Thyroid gland (tissue), 4 donors: ENCODE measurements around the gene FOXM1. TPM values are rescaled to one million over a fixed set of nuclear protein-coding genes. Genes with fewer than 3 reads are reported as not detected.
"Not testable (repeated sequence)": the region's sequence is repeated elsewhere in the genome, so short reads cannot be mapped to it uniquely, and the experiment has no call there.

ENCODE experiments used
- DNase-seq, 2 donors: peaks; one replicate each; pipeline ENCODE4 v3.0.0-alpha.2; 2019
- H3K27ac ChIP-seq, 3 donors: fragments of 200-600 bp; sonication (generic); 1 replicate in 2 of 3; 2 replicates in 1 of 3; pipeline ENCODE4 v1.5.1; 2016 to 2019; ENCODE audit warnings: mild to moderate bottlenecking in 1 of 3, moderate library complexity in 1 of 3
- H3K27me3 ChIP-seq: fragments of 200-600 bp; sonication (generic); one replicate; pipeline ENCODE4 v1.5.1; 2019
- H3K36me3 ChIP-seq, 2 donors: fragments of 200-600 bp; sonication (generic); one replicate each; pipeline ENCODE4 v1.5.1; 2016 to 2019
- H3K4me1 ChIP-seq, 2 donors: fragments of 200-600 bp; sonication (generic); one replicate each; pipeline ENCODE4 v1.5.1; 2017 to 2019
- H3K4me3 ChIP-seq, 3 donors: fragments of 200-600 bp; sonication (generic); replicated peaks in 1 of 3; 1 replicate in 2 of 3; 2 replicates in 1 of 3; pipeline ENCODE4 v1.5.1; 2016; ENCODE audit warnings: mild to moderate bottlenecking in 1 of 3
- H3K9me3 ChIP-seq: fragments of 200-600 bp; sonication (generic); one replicate; pipeline ENCODE4 v1.5.1; 2017
- CTCF ChIP-seq, 6 experiments: fragments of 200-600 bp in 3 of 6; fragments of 450-650 bp in 3 of 6; sonication (generic) in 3 of 6; IDR thresholded peaks; one replicate each; pipeline ENCODE4 v1.5.1; 2016 to 2019; ENCODE audit warnings: antibody characterized with exemption in 6 of 6, mild to moderate bottlenecking in 2 of 6, inconsistent platforms in 1 of 6, moderate library complexity in 1 of 6
- POLR2A ChIP-seq, 2 donors: fragments of 450-650 bp; IDR thresholded peaks; one replicate each; pipeline ENCODE4 v1.6.1; 2017; ENCODE audit warnings: antibody characterized with exemption in 2 of 2, mild to moderate bottlenecking in 2 of 2, moderate library complexity in 1 of 2
- WGBS, 2 donors: methylation state at CpG; one replicate each; pipeline ENCODE4 v1.1.5; 2017; 5-methylcytosine and 5-hydroxymethylcytosine counted together
- intact Hi-C: fragments of 100-400 bp; cut with DNase I; formaldehyde crosslinking; loops from one replicate; pipeline ENCODE4 v1.15.1; 2023
- total RNA-seq, 4 donors: library from RNA; depleted of rRNA; stranded (reverse); fragments of >200 nt; gene quantifications; one replicate each; pipeline ENCODE4 v1.2.3, GENCODE V29; 2016

FOXM1 gene
- total RNA-seq, 4 donors from 2014 or later: 0.54 to 0.67 (median 0.58) TPM; not detected in 1

- no peak for DNase-seq
These were observed 435 bp downstream of the FOXM1 start for GRCh38 chr12:2876431-2877046.

GRCh38 chr12:2868986-2869632, 7.9 kb downstream of the FOXM1 start:
- intact Hi-C loops, H3K27me3 ChIP-seq, H3K4me1 ChIP-seq, H3K27ac ChIP-seq, DNase-seq, H3K9me3 ChIP-seq, H3K4me3 ChIP-seq, H3K36me3 ChIP-seq: not testable (repeated sequence)
- WGBS, 2 donors: 93 to 97% methylated on average over 9 of the region's 9 CpGs

More at GRCh38 chr12:2876431-2877046, 435 bp downstream of the FOXM1 start:
- Histone ChIP-seq H3K9me3 (no peaks in the 10 kb centered on the region), H3K27ac (no peak overlapping the region), H3K27me3 (no peaks in the 10 kb centered on the region), H3K4me3 (peak overlapping the region; percentile 82 to 90 (median 88)), H3K36me3 (no peaks in the 10 kb centered on the region), H3K4me1 (peaks cover 14 to 22% of the 10 kb centered on the region in 2 donors)
- TF ChIP-seq POLR2A (IDR thresholded peaks at IDR 0.05): no peak
- no peak for TF ChIP-seq CTCF (IDR thresholded peaks at IDR 0.05)
- intact Hi-C loops: no loop called here
- 6 to 10% methylated on average over 19 to 21 of the region's 38 CpGs for WGBS, 2 donors

GRCh38 chr12:2864198-2864597, 12.8 kb downstream of the FOXM1 start:
- TF ChIP-seq POLR2A (IDR thresholded peaks at IDR 0.05): no peak
- no peak for TF ChIP-seq CTCF (IDR thresholded peaks at IDR 0.05)
- Histone ChIP-seq H3K27ac (no peak overlapping the region), H3K9me3 (no peaks in the 10 kb centered on the region), H3K36me3 (no peaks in the 10 kb centered on the region), H3K4me3 (no peak overlapping the region), H3K27me3 (no peaks in the 10 kb centered on the region), H3K4me1 (no peaks in the 10 kb centered on the region)
- no peak for DNase-seq
- intact Hi-C loops: no loop called here
- 91 to 99% methylated on average over 7 to 9 of the region's 9 CpGs for WGBS, 2 donors

- H3K36me3 ChIP-seq, H3K27ac ChIP-seq, intact Hi-C loops, H3K4me3 ChIP-seq, H3K27me3 ChIP-seq, DNase-seq, H3K4me1 ChIP-seq, H3K9me3 ChIP-seq: not testable (repeated sequence)
- WGBS, 2 donors: 95 to 97% methylated on average over 7 of the region's 7 CpGs
These were observed 13.6 kb downstream of the FOXM1 start for GRCh38 chr12:2863402-2863801.

GRCh38 chr12:2862876-2863275, 14.1 kb downstream of the FOXM1 start:
- TF ChIP-seq CTCF (IDR thresholded peaks at IDR 0.05) (no peak), POLR2A (IDR thresholded peaks at IDR 0.05) (no peak)
- H3K27ac ChIP-seq: no peak overlapping the region
- intact Hi-C loops: no loop called here
- no peaks in the 10 kb centered on the region for H3K4me1 ChIP-seq
- H3K36me3 ChIP-seq: no peaks in the 10 kb centered on the region
- 92 to 93% methylated on average over 7 of the region's 7 CpGs for WGBS, 2 donors
- H3K9me3 ChIP-seq: no peaks in the 10 kb centered on the region
- DNase-seq: no peak
- no peaks in the 10 kb centered on the region for H3K27me3 ChIP-seq
- no peak overlapping the region for H3K4me3 ChIP-seq

GRCh38 chr12:2860170-2860569, 16.8 kb downstream of the FOXM1 start:
- no peaks in the 10 kb centered on the region for H3K27me3 ChIP-seq
- intact Hi-C loops: no loop called here
- DNase-seq: no peak

More at GRCh38 chr12:2860170-2860569, 16.8 kb downstream of the FOXM1 start:
- Histone ChIP-seq H3K4me1 (peaks cover 0 to 8% of the 10 kb centered on the region in 2 donors), H3K27ac (no peak overlapping the region), H3K9me3 (no peaks in the 10 kb centered on the region), H3K4me3 (no peak overlapping the region), H3K36me3 (no peaks in the 10 kb centered on the region)
- TF ChIP-seq CTCF (IDR thresholded peaks at IDR 0.05): no peak
- TF ChIP-seq POLR2A (IDR thresholded peaks at IDR 0.05): no peak
